Ovary (tissue), 3 donors: ENCODE results near the gene IFIT3.

ENCODE experiments used
- CTCF ChIP-seq, 3 donors: fragments of 450-650 bp in 2 of 3; fragments of 200-600 bp in 1 of 3; IDR thresholded peaks; one replicate each; pipeline versions ENCODE4 v1.5.1 to v1.8.0; 2016 to 2022; ENCODE audit warnings: antibody characterized with exemption in 3 of 3, mild to moderate bottlenecking in 1 of 3
- POLR2A ChIP-seq: fragments of 450-650 bp; IDR thresholded peaks from one replicate; pipeline ENCODE4 v1.6.1; 2017; ENCODE audit warnings: antibody characterized with exemption, mild to moderate bottlenecking, moderate library complexity
- donor health status: DM: no; HTN: no; CAD: no.

GRCh38 chr10:89336241-89336640, 8.4 kb downstream of the IFIT3 start:
- no peak for TF ChIP-seq POLR2A
- no peak for TF ChIP-seq CTCF (IDR thresholded peaks at IDR 0.05)
